ENCODE data around the gene PLCB3.

The PLCB3 gene

DNA sequence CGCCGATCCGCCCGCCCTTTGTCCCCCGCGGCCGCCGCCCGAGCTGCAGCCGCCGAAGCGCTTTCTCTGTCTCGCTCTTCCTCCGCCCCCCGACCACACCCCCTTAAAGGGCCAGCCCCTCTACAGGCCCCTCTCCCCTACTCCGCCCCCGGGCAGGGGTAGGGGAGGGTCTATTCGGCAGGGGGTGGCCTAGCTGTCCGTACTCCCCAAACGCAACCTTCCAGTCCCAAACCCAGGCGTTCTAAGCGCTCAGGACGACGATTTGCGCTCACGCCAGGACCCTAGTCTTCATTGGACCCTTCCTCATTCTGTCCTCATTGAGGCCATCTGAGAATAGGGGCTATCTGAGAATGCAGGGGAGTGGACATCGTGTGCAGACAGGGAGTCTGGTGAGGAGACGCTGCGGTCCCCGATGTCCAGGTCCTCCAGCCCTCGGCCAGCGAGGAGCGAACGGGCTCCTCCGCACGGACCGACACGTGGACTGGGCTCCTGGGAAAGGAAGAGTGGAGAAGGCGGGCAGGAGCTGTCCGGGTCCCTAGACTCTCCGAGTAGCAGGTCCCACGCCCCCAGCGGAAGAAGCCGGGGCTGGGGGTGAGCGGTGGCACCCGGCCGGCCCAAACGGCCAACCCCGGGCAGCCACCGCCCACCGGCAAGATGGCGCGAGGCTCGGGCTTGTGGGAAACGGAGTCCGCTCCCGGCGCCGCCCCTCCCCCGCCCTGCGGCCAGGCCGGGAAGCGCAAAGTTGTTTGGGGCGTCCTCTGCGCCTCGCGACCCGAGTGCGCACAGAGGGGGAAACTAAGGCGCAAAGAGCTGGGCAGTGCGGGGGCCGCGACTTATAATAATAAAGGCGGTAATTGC lies 4.2 kb upstream of the PLCB3 start, which contains the start of gene PPP1R14B:
PPP1R14B (minus strand) TSS at position 73 of the 858 bp plus-strand sequence. CDS start 270 bp downstream, outside the sequence.
- peaks cover 28% of the 10 kb centered on the region for H3K4me1 ChIP-seq (ENCODE audit: insufficient read depth, low read length)
- H3K9me3 ChIP-seq (ENCODE audit: control insufficient read depth, insufficient read depth, low read length): no peaks in the 10 kb centered on the region
- peak within 1 kb of the TSS; percentile 86 for H3K9ac ChIP-seq (ENCODE audit: low read depth, low read length)
- H3K36me3 ChIP-seq (ENCODE audit: insufficient read depth, low read length): no peaks in the 10 kb centered on the region

DNA sequence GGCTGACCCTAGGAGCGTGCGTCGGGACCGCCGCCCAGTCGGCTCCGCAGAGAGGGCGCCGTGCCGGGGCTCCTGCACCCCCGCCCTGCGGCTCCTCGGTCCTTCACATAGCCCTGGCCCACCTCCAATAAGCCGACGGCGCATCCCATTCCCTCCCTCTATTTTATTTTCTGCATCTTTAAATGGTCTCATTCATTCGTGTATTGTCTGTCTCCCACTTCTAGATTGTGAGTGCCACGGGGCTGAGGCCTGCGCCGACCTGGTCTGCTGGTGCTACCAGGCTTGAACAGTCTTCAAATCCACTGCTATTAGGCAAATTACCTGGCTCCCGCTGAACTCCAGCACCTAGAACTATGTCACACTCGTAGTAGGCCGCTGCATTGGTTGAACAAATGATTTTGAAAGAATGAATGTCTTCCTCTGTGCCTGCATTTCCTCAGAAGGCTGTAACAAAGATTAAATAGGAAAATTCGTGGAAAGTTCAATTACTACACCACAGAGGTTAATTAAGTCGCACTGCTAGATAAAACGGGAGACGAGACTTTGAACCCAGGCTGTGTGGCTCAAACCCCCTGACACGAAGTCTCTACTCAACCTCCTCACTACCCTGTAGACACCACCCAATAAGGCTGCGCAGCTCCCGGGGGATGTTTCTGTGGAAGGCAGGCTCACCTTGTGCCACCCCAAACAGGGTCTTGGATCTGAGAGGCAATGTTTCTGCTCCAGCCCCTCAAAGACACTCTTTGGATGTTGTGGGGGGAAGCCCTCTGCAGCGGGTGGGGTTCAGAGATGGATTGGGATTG lies 3.4 kb upstream of the PLCB3 start:
- H3K4me1 ChIP-seq (ENCODE audit: insufficient read depth, low read length): peaks cover 30% of the 10 kb centered on the region
- no peaks in the 10 kb centered on the region for H3K9me3 ChIP-seq (ENCODE audit: control insufficient read depth, insufficient read depth, low read length)
- H3K36me3 ChIP-seq (ENCODE audit: insufficient read depth, low read length): no peaks in the 10 kb centered on the region
- peak overlapping the region; percentile 86 for H3K9ac ChIP-seq (ENCODE audit: low read depth, low read length)

DNA sequence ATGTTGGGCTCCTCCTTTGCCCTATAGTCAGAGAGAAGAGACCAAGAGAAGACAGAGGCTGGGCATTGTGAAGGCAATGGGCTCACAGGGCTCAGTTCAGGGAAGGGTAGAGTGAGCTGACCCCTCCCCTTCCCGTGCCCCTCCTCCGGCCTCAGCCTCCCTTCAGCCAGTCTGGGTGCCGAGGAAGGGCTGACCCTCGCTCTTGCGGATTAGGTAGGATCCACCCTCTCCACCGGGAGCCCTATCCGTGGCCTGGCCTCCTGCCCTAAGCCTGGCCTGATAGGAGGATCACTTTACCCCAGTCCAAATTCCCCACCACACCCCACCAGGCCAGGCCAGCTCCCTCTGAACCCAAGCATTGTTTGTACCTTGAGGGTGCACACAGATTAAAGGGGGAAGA lies 2.8 kb upstream of the PLCB3 start:
- Histone ChIP-seq H3K36me3 (ENCODE audit: insufficient read depth, low read length) (no peaks in the 10 kb centered on the region), H3K4me1 (ENCODE audit: insufficient read depth, low read length) (peaks cover 30% of the 10 kb centered on the region), H3K9ac (ENCODE audit: low read depth, low read length) (no peak overlapping the region), H3K9me3 (ENCODE audit: control insufficient read depth, insufficient read depth, low read length) (no peaks in the 10 kb centered on the region)

DNA sequence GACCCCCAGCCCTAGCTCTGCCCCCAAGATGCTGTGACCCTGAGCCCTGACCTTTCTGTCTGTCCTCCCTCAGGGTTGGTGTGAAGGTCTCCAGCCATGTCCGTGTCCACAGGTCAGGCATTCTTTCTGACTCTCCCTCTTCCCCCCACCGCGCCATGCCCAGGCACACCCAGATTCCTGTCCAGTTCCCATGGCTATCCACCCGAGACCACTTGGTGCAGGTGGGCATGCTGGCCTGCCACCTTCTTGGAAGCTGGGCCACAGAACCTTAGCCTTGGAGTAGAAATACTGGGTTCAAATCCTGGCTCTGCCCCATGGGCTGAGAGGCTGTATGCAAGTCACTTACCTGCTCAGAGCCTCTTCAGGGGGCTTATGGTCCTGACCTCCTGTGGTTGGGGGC lies 2.3 kb upstream of the PLCB3 start:
- Histone ChIP-seq H3K36me3 (ENCODE audit: insufficient read depth, low read length) (no peaks in the 10 kb centered on the region), H3K9ac (ENCODE audit: low read depth, low read length) (no peak overlapping the region), H3K9me3 (ENCODE audit: control insufficient read depth, insufficient read depth, low read length) (no peaks in the 10 kb centered on the region), H3K4me1 (ENCODE audit: insufficient read depth, low read length) (peaks cover 30% of the 10 kb centered on the region)

DNA sequence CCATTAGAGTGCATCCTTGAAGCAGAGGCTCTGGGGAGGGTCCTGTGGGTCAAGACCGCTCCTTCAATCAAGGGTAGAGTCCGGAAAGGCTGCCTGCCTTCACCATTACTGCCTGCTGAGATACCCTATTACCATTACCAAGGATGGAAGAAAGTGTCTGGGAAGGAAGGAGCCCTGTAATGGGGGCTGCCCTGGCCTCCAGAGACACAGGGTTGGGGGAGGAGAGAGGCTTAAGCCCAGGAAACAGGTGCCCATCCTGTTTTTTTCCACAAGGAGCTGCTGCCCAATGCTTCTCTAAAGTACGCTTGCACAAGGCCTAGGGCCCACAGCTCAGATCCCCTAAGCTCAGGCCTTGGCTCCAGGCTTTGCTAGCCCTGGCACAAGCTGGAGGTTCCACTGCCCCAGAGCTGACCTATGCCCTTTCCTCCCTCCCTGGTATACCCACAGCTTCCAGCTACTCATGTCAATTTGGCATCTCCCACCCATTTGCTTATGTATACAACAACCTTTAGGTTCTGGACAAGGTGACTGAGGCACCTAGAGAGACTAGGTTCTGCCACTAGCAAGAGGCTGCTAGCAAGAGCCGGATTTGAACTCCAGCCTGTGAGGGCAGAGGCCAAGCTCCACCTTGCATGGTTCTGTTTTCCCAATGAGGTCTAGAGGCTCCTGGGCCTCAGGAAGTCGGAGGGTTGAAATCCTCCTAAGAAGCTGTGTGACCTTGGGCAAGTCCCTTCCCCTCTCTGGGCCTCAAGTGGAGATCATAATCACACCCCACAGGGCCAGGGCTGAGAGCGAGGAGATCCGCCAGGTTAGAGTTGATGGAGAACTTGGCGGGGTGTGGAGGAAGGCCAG lies 1.5 kb upstream of the PLCB3 start:
- Histone ChIP-seq H3K4me1 (ENCODE audit: insufficient read depth, low read length) (peaks cover 30% of the 10 kb centered on the region), H3K9me3 (ENCODE audit: control insufficient read depth, insufficient read depth, low read length) (no peaks in the 10 kb centered on the region), H3K36me3 (ENCODE audit: insufficient read depth, low read length) (no peaks in the 10 kb centered on the region), H3K9ac (ENCODE audit: low read depth, low read length) (no peak overlapping the region)

DNA sequence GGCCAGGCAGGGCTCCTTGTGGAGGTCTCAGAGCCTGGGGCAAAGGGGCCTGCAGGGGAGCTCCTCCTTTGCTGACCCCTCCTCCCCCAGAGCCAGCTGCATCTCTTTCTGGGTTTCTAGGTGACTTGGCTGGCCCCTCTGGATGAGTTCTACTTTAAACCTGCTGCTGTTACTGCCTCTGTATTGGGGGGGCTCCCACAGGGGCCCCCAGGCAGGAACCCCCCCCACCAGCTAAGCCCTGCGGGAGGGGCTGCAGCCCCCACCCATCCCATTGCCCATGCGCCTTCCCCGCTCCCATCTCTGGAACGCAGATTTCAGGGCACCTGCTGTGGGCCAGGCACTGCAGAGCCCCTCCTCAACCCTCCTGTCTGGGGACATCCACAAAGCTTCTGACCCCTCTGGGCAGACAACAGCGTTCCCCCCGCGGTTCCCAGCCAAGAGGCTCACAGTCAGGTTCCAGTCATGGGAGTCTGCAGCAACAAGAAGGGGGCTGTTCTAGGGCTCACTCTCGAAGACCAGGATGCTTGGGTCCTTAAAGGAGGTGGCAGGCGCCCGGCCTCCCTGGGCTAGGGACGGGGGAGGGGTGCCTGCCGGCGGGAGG lies 815 bp upstream of the PLCB3 start:
- Histone ChIP-seq H3K36me3 (ENCODE audit: insufficient read depth, low read length) (no peaks in the 10 kb centered on the region), H3K9ac (ENCODE audit: low read depth, low read length) (peak overlapping the region; percentile 82), H3K9me3 (ENCODE audit: control insufficient read depth, insufficient read depth, low read length) (no peaks in the 10 kb centered on the region), H3K4me1 (ENCODE audit: insufficient read depth, low read length) (peaks cover 30% of the 10 kb centered on the region)

DNA sequence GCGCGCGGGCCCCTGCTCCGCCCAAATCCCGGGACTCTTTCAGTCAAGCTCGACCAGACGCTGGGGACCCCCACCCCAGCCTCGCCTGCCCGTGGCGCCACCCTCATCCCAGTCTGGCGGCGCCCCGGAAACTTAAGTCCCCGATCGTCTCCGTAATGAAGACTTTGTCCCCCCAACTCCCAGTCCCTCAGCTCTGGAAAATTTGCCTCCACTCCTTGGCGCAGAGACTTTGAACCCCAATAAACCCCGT lies 348 bp downstream of the PLCB3 start:
- Histone ChIP-seq H3K36me3 (ENCODE audit: insufficient read depth, low read length) (peaks cover 7% of the 10 kb centered on the region), H3K9ac (ENCODE audit: low read depth, low read length) (peak overlapping the region; percentile 82), H3K9me3 (ENCODE audit: control insufficient read depth, insufficient read depth, low read length) (no peaks in the 10 kb centered on the region), H3K4me1 (ENCODE audit: insufficient read depth, low read length) (peaks cover 30% of the 10 kb centered on the region)

DNA sequence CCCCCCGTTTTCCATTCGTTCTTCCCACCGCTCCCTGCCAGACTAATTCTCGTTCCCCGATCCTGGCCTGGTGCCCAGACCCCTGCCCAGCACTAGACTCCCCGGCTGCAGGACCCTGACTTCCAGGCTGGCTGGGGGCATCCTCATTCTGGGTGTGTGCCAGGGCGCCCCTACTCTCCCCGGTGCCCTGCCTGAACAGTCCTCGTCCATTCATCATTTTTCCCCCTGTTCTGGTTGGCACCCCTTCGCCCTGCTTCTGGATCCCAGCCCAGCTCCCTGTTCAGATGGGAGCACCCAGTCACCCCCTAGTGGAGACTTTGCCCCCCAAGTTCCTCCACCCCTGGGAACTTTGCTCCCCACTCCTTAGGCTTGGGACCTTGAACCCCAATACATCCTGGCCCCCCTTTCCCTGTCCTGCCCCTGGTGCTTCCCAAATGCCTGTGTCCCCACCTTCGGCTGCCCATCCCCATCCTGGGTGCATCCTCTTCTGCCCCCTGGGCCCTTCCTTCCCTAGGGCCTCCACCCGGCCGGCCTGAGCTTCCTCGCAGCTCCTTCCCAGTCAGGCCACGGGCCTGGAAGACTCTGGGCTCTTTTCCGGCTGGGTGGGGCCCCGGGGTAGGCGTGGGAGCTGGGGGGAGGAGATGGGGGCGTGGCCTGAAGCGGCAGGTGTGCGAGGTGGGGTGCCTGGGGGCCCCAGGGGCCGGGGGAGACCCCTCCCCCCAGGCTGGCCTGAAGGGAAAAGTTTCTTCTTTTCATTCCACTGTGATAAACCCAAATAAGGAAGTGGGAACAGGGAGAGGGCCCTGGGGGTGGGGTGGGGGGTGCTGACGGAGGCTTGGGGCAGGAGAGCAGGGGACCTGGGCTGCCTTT lies 908 bp downstream of the PLCB3 start:
- peaks cover 30% of the 10 kb centered on the region for H3K4me1 ChIP-seq (ENCODE audit: insufficient read depth, low read length)

DNA sequence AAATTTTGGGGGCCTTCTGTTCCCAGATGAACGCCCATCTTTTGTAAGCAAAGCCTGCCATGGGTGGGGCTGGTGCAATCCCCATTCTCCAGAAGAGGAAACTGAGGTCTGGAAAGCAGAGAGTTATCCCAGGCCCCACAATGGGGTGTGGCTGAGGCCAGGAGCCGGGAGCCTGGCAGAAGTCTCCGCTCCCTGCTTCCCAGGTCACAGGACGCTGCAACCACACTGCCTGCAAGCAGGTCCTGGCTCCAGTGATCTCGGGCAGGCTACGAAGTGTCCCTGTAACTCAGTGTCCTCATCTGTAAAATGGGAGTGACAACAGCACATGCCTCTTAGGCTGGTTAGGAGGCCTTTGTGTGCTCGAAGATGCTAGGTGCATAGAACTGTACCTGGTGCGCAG lies 1.7 kb downstream of the PLCB3 start:
- Histone ChIP-seq H3K9ac (ENCODE audit: low read depth, low read length) (no peak overlapping the region), H3K36me3 (ENCODE audit: insufficient read depth, low read length) (peaks cover 7% of the 10 kb centered on the region), H3K9me3 (ENCODE audit: control insufficient read depth, insufficient read depth, low read length) (no peaks in the 10 kb centered on the region), H3K4me1 (ENCODE audit: insufficient read depth, low read length) (peaks cover 27% of the 10 kb centered on the region)

More for the DNA sequence above, 908 bp downstream of the PLCB3 start:
- Histone ChIP-seq H3K9ac (ENCODE audit: low read depth, low read length) (peak overlapping the region; percentile 82), H3K36me3 (ENCODE audit: insufficient read depth, low read length) (peaks cover 7% of the 10 kb centered on the region), H3K9me3 (ENCODE audit: control insufficient read depth, insufficient read depth, low read length) (no peaks in the 10 kb centered on the region)

DNA sequence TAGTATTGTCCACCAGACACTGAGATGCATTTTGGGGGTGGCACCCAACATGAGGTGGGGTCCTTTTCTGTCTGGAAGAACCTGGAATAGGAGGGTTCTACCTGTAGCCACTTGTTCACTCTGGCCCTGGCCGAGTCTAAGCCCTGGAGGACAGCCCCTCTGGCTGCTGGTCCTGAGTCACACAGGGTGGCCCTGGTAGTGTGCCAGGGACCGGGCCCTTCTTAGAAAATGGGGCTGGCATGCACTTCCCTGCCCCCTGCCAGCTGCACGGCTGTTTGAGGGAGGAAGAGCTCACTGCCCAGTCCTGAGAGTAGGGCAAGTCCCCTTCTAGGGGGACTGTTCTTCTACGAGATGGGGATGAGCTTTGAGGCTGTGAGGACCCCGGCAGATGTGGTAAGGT lies 2.2 kb downstream of the PLCB3 start:
- Histone ChIP-seq H3K9ac (ENCODE audit: low read depth, low read length) (no peak overlapping the region), H3K9me3 (ENCODE audit: control insufficient read depth, insufficient read depth, low read length) (no peaks in the 10 kb centered on the region), H3K4me1 (ENCODE audit: insufficient read depth, low read length) (peaks cover 23% of the 10 kb centered on the region), H3K36me3 (ENCODE audit: insufficient read depth, low read length) (peaks cover 7% of the 10 kb centered on the region)

DNA sequence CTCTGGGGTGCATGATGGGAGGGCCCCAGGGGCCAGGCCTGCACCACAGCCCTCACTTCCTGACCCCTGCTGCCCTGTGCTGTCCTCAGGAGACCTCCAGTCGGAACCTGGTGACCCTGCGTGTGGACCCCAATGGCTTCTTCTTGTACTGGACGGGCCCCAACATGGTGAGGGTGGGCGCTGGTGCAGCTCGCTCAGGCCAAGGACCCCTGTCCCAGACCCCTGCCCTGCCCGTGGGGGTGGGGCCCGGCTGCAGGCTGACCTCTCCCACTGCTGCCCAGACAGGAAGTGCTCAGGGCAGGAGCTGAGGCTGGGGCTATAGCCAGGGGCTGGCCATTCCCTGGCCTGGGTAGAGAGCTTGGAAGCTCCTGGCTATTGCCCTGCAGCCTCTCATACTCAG lies 3.0 kb downstream of the PLCB3 start:
- Histone ChIP-seq H3K36me3 (ENCODE audit: insufficient read depth, low read length) (peaks cover 7% of the 10 kb centered on the region), H3K9ac (ENCODE audit: low read depth, low read length) (no peak overlapping the region), H3K9me3 (ENCODE audit: control insufficient read depth, insufficient read depth, low read length) (no peaks in the 10 kb centered on the region), H3K4me1 (ENCODE audit: insufficient read depth, low read length) (peaks cover 16% of the 10 kb centered on the region)

DNA sequence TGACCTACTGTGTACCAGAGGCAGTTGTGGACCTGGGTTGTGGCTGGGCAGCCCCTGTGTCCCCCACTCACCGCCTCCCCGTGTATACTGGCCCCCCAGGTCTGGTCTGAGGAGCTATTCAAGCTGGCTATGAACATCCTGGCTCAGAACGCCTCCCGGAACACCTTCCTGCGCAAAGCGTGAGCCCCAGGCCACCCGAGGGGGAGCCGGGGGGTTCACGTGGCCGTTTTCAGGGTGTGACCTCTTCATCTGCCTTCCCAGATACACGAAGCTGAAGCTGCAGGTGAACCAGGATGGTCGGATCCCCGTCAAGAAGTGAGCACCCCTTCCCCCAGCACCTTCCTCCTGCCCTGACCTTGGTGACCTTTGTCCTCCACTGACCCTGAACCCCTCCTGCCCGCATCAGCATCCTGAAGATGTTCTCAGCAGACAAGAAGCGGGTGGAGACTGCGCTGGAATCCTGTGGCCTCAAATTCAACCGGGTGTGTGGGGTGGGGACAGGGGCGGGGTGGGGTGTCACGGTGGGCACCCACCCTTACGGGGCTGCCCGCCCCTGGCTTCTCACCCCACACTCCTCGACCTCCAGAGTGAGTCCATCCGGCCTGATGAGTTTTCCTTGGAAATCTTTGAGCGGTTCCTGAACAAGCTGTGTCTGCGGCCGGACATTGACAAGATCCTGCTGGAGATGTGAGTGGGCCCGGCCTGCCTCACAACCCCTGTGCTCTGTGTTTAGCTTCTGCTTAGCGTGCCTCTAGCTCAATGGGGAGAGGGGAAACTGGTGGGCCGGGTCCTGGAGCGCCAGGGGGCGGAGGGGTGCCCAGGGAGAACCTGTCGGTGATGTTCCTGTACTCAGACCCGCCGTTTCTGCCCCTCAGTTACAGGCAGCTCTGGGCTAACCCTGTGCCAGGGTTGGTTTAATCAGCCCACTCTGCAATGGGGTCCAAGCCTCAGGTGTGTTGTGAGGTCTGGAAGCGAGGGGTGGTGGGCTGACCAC lies 4.1 kb downstream of the PLCB3 start:
- Histone ChIP-seq H3K36me3 (ENCODE audit: insufficient read depth, low read length) (peaks cover 7% of the 10 kb centered on the region), H3K9ac (ENCODE audit: low read depth, low read length) (no peak overlapping the region), H3K4me1 (ENCODE audit: insufficient read depth, low read length) (peaks cover 6% of the 10 kb centered on the region; the same call in 1 of the 2 replicates), H3K9me3 (ENCODE audit: control insufficient read depth, insufficient read depth, low read length) (no peaks in the 10 kb centered on the region)

Data from ES-I3 (cell line).